ENCODE data around the gene ECSIT. TPM values are rescaled to one million over a fixed set of nuclear protein-coding genes. Genes with fewer than 3 reads are reported as not detected.
"Not testable (repeated sequence)": the region's sequence is repeated elsewhere in the genome, so short reads cannot be mapped to it uniquely, and the experiment has no call there.

Gene ECSIT
- 42.2 and 52.7 TPM in 2 replicates for total RNA-seq
- polyA plus RNA-seq (2012) = 30.2 TPM

DNA sequence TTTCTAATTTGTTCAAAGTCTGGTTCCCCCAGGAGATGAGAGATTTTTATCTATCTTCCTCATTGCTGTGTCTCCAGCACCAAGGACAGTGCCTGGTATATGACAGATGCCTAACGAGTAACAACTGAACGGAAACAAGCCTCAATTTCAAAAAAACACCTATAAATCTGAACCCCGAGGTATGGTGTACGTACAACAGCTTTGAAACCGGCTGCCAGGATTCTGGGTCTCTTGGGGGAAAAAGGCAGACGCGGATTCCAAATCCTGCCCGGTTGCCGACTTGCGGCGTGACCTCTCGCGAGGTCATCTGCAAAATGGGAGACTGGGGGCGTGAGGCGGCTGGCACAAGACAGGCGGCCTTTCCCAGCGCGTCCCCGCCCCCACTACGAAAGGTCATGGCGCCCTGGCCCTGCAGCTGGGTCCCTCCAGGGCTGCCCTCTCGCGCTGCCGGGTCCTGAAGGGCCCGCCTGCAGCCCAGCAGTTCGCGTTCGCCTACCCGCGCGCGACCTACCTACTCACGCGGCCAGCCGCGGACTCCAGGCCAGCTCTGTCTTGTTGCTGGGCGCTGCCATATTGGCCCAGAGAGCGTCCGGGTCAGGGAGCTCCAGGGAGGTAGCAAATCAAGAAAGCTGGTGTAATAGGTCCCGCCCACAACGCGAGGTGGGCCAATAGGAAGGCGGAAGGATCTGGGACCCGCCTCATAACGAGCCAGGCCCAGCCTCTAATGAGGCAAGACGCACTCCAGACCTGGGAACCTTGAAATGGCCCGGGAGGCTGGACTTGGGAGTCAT is at the start of gene ECSIT:
Gene ECSIT, minus strand, starts transcription at position 584 of the 791 bp plus-strand sequence. CDS start 9,964 bp downstream, outside the sequence.
- DNase-seq (ENCODE audit: low read depth) = peak; percentile 99

DNA sequence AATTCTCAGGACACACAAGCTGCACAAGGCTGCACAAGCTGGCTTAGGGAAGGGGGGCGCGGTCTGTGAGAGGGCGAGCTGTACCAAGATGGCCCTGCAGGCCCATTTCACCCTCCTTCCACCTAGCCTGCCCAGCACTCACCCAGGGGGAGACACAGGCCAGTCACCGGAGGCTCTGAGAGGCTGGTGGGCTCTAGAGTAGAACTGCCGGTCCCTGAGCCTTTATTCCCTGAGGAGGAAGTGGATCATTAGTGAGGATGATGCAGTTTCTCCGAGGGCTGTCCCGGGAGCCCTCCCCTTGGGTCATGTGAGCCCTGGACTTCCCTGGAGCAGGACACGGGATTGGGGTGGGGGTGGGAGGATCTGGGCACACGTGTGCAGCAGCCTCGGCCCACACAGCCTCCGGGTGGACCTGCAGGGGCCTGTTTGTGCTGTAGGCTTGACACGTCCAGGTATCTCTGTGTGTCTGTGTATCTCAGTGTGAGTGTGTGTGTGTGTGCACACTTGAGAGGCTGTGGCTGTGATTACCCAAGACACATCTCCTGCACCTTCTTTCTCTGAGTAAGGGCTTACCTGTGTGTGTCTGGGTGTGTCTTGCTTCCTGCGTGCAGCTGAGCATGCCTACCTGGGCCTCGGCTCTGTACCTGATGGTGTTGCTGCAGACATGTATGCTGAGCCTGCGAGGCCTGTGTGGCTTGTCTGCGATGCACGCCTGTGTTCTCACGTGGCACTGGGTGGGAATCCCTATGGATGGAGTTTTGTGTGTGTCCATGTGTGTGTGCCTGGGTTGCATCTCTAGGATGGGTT is 48.7 kb upstream of the ECSIT start, which contains the start of gene ACP5:
Gene ACP5, minus strand, starts transcription at position 195 of the 807 bp plus-strand sequence. CDS start 328 bp downstream, outside the sequence.
- no peak for DNase-seq (ENCODE audit: low read depth)

DNA sequence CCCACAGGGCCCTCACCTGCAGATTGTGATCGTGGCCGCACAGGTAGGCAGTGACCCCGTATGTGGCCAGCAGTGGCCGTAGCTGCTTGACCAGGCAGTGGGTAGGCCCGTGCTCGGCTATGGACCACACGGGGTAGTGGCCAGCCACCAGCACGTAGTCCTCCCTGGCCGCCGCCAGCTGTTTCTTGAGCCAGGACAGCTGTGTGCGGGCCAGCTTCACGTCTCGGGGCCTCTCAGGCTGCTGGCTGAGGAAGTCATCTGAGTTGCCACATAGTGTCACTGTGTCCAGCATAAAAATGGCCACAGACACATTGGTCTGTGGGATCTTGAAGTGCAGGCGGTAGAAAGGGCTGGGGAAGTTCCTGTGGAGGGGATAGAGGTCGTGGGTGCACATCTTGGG is 47.3 kb upstream of the ECSIT start:
- no peak for DNase-seq (ENCODE audit: low read depth)

DNA sequence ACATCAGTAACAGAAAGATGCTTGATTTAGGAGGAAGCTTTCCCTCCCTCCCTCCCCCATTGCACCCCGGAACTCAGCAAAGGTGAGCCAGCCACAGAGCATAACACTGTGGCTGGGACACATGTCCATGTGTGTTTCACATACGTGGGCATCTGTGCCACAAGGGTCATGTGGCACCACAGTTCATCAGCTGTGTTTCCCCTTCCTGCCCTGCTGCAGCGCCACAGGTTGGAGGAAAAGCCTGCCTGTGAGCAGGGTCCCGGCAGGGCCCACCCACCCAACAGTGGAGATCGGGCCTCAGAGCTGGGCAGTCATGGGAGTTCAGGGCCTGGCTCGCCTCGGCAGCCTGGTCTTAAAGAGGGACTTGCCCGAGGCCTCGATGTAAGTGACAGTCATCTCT is 45.8 kb upstream of the ECSIT start:
- no peak for DNase-seq (ENCODE audit: low read depth)

- not testable (repeated sequence) for DNase-seq (ENCODE audit: low read depth)
These were observed 44.8 kb upstream of the ECSIT start for GRCh38 chr19:11573763-11574162.

- not testable (repeated sequence) for DNase-seq (ENCODE audit: low read depth)
These were observed 44.4 kb upstream of the ECSIT start for GRCh38 chr19:11573354-11573753.

GRCh38 chr19:11570039-11570462 is 41.1 kb upstream of the ECSIT start:
- no peak for DNase-seq (ENCODE audit: low read depth)

DNA sequence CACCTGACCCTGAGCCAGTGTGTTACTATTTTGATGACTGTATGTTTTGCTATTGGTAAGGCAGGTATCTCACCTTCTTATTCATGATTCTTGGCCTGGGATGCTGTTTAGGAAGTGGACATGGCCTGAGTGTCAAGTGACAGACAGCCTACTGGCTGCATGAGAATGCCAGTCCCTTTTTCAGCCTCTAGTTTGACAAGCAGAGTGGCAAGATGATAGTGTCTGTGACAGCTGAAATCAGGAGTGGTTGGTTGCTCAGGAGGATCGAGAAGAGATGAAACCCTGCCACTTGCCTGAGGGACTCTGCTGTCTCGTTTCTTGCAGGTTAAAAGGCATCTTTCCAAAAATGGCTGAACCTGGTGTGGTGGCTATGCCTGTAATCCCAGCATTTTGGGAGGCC is 37.2 kb upstream of the ECSIT start:
- no peak for DNase-seq (ENCODE audit: low read depth)

DNA sequence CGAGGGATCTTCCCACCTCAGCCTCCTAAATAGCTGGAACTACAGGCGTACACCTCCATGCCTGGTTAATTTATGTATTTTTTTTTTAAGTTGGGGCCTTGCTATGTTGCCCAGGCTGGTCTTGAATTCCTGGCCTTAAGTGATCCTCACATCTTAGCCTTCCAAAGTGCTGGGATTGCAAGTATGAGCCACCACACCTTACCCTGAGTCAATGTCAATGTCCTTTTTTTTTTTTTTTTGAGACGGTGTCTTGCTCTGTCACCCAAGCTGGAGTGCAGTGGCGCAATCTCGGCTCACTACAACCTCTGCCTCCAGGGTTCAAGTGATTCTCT is 36.7 kb upstream of the ECSIT start:
- DNase-seq (ENCODE audit: low read depth) = not testable (repeated sequence)

- DNase-seq (ENCODE audit: low read depth) = not testable (repeated sequence)
These were observed 35.3 kb upstream of the ECSIT start for GRCh38 chr19:11564082-11564807.

- no peak for DNase-seq (ENCODE audit: low read depth)
These were observed 34.6 kb upstream of the ECSIT start for GRCh38 chr19:11563532-11563931.

DNA sequence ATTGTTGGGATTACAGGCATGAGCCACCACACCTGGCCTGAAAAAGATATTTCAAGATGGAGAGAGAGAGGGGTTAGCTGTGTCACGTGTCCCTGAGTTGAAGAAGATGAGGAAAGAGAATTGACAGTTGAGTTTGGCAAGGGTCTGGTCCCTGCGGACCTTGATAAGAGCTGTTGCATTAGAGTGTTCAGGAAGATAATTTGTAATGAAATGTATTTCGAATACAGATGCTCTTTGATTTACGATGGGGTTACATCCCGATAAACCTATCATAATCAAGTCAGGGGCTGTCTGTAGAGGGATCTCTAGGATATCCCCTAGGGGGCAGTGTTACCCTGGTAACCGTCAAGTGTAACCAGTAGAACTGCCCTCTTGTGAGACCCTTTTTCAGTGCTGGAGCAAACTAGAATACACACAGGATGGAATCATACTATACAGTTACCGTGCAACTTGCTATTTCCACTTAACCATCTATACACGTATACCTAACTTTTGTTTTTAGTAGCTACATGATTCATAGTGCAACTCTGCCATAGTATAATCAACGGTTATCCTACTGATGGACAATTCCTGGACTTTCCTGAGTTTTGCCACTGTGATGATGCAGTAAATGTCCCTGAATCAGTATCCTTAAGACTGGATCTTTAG is 31.6 kb upstream of the ECSIT start:
- DNase-seq (ENCODE audit: low read depth) = peak; percentile 73

DNA sequence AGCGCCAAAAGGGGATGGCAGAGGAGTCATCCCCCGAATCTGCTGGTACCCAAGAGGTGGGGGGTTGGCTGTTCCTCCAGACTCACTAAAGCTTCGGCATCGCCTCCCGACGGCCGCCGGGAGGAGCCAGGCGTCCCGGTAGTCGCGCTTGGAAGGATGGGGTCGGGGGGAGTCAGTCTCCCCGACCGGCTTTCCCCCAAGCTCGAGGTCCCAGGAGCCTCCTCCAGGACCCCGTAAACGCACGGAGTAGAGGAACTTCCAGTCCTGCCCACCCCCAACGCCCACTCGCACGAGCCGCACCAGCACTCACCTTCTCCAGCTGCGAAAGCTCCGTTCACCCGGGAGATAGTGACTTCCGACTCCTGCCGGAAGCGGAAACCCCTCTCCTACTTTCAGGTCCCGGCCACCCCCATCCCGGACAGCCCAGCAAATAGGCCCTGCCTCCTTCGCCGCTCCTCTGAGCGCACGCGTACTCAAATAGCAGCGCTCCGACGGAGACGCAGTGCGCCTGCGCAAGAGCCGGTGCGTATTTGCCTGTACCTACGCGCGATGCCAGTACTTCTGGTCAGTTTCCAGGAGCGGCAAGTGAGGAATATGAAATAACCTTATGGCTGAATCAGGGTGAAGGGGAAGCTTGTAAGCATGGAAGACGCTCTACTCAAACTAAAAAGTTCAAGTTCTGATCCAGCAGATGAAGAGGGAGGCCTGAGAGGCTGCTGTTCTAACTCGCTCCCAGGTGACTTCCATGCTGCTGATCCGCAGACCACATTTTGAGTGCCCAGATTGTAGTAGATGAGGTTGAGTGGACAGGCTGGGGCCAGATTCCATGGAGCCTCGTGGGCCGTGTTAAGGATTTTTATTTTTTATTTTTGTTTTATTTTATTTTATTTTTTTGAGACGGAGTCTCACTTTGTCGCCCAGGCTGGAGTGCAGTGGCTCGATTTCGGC is 30.2 kb upstream of the ECSIT start, which contains the start of gene ELOF1:
Gene ELOF1, minus strand, starts transcription at position 350 of the 948 bp plus-strand sequence. CDS start 4,883 bp downstream, outside the sequence.
- DNase-seq (ENCODE audit: low read depth) = peak; percentile 98

- no peak for DNase-seq (ENCODE audit: low read depth)
These were observed 27.9 kb upstream of the ECSIT start for GRCh38 chr19:11556634-11557420.

DNA sequence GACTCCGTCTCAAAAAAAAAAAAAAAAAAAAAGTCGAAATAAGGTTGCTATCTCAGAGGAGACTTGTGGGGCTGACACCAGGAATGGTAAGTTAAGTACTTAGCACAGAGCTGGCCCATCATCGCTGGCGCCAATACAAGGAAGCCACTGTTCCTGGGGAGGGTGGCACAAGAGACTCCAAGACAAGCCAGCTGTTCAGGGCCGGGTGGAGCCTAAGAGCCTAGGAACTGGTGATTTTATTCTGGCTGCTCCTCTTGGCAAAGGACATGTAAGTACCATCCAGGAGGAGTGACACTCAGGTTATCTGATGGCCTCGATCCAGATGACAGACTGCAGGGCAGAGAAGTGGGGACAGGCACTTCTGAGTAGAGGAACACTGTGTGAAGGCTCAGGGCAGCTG is 26.3 kb upstream of the ECSIT start:
- DNase-seq (ENCODE audit: low read depth) = no peak

DNA sequence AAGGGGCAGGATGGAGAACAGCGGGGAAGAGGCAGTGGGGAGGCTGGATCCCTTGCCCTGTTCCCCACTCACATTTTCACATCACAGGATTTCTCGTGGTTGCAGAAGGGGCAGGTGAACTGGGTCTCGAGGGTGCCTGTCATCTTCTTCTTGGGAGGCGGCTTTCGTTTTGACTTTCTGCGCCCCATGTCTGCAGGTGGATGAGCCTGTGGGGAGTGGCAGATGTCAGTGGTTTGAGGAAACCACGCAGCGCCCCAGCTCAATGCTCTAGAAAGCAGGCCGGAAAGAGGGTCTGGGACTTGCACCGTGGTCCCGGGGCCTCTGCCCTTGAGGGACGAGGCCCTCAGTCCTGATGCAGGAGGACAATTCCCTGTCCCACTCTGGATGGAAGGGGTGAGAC is 25.2 kb upstream of the ECSIT start:
- DNase-seq (ENCODE audit: low read depth) = no peak

DNA sequence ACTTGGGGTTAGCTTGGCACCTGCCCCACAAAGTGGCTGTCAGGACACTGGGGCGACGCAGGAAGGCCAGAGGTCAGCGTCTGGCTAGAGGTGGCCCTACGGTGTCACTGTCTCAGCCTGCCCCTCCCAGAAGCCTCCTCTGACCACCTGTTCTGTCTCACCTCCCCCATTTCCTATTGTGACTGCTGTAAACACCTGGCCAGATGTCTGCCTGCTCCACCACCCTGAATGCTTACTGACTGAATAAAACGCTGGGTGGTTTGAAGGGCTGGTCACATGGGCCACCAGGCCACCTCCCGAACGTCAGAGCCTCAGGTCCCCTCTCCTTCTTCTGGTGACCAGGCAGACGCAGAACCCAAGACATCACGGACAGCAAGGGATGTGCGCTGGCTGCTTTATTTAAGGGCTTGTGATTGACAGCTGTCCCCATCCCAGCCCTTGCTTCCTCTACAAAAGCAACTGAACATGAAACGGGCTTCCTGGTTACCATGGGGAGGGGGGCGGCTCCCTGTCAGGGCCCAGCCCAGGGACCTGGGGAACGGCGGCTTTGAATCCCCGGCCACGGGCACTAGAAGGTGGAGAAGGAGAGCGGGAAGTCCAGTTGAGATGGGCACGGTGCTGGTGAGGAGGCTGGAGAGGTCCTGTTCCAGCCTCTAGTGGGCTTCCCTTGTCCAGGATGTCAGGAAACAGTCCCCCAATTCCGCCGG is 23.9 kb upstream of the ECSIT start:
- DNase-seq (ENCODE audit: low read depth) = no peak

- no peak for DNase-seq (ENCODE audit: low read depth)
These were observed 22.8 kb upstream of the ECSIT start for GRCh38 chr19:11551603-11552235.
